CD14-positive monocyte (primary cell): ENCODE data around the gene RAET1G. TPM values are rescaled to one million over a fixed set of nuclear protein-coding genes. Genes with fewer than 3 reads are reported as not detected.

Source experiments
- DNase-seq, 3 donors: peaks; one replicate each; pipeline ENCODE4 v3.0.0-alpha.2; 2011 to 2022
- H2AFZ ChIP-seq: 2 replicates; pipeline ENCODE4 v1.6.0; 2012; ENCODE audit warnings: mild to moderate bottlenecking, low read depth, low read length, inconsistent platforms; ENCODE audit not compliant: insufficient read depth, poor library complexity, severe bottlenecking
- H3K27ac ChIP-seq, 2 donors: 1 replicate in 1 of 2; 2 replicates in 1 of 2; pipeline ENCODE4 v1.5.1; 2012 to 2013; ENCODE audit warnings: low read length in 2 of 2, control low read depth in 1 of 2, inconsistent platforms in 1 of 2, low read depth in 1 of 2, mild to moderate bottlenecking in 1 of 2
- H3K27me3 ChIP-seq, 2 donors: one replicate each; pipeline versions ENCODE4 v1.6.0 to v1.6.1; 2011 to 2013; ENCODE audit warnings: low read length in 2 of 2; ENCODE audit not compliant: control insufficient read depth in 2 of 2, insufficient read depth in 2 of 2
- H3K36me3 ChIP-seq, 2 donors: replicated peaks in 1 of 2; 1 replicate in 1 of 2; 2 replicates in 1 of 2; pipeline versions ENCODE4 v1.5.1 to v1.6.1; 2012 to 2013; ENCODE audit warnings: low read length in 2 of 2, control low read depth in 1 of 2, inconsistent platforms in 1 of 2, mild to moderate bottlenecking in 1 of 2; ENCODE audit not compliant: insufficient read depth in 2 of 2, control insufficient read depth in 1 of 2
- H3K4me1 ChIP-seq, 2 donors: 1 replicate in 1 of 2; 2 replicates in 1 of 2; pipeline versions ENCODE4 v1.5.1 to v1.6.1; 2012 to 2013; ENCODE audit warnings: low read length in 2 of 2, control low read depth in 1 of 2, inconsistent platforms in 1 of 2, mild to moderate bottlenecking in 1 of 2, moderate library complexity in 1 of 2; ENCODE audit not compliant: insufficient read depth in 2 of 2, control insufficient read depth in 1 of 2
- H3K4me2 ChIP-seq: replicated peaks from 2 replicates; pipeline ENCODE3; 2012; ENCODE audit warnings: low read length, moderate library complexity, mild to moderate bottlenecking; ENCODE audit not compliant: poor library complexity, severe bottlenecking; ENCODE audit errors: extremely low read depth
- H3K4me3 ChIP-seq, 3 experiments: fragments of 200-600 bp in 1 of 3; sonication (generic) in 1 of 3; replicated peaks in 1 of 3; 1 replicate in 2 of 3; 2 replicates in 1 of 3; pipeline ENCODE4 v1.5.1; 2011 to 2013; ENCODE audit warnings: low read length in 3 of 3, mild to moderate bottlenecking in 3 of 3, control low read depth in 2 of 3, low read depth in 2 of 3, inconsistent platforms in 1 of 3, moderate library complexity in 1 of 3
- H3K79me2 ChIP-seq: 2 replicates; pipeline ENCODE4 v1.6.0; 2012; ENCODE audit warnings: mild to moderate bottlenecking, control low read depth, inconsistent platforms, low read length, moderate library complexity; ENCODE audit not compliant: insufficient read depth
- H3K9ac ChIP-seq: 2 replicates; pipeline ENCODE4 v1.6.0; 2017; ENCODE audit warnings: low read length, mild to moderate bottlenecking; ENCODE audit not compliant: insufficient read depth, poor library complexity, severe bottlenecking
- H3K9me3 ChIP-seq, 2 donors: replicated peaks in 1 of 2; 1 replicate in 1 of 2; 2 replicates in 1 of 2; pipeline versions ENCODE4 v1.5.1 to v1.6.1; 2012 to 2013; ENCODE audit warnings: low read length in 2 of 2, control low read depth in 1 of 2; ENCODE audit not compliant: control insufficient read depth in 1 of 2, insufficient read depth in 1 of 2
- H4K20me1 ChIP-seq: 2 replicates; pipeline ENCODE4 v1.6.0; 2012; ENCODE audit warnings: mild to moderate bottlenecking, low read length, control low read depth, moderate library complexity; ENCODE audit not compliant: insufficient read depth
- H3K27ac Mint-ChIP-seq, 7 donors: one replicate each; pipeline ENCODE4 v1.8.0; 2020; ENCODE audit warnings: mild to moderate bottlenecking in 7 of 7, mixed read lengths in 7 of 7, moderate library complexity in 6 of 7, inconsistent platforms in 2 of 7
- H3K27me3 Mint-ChIP-seq, 3 donors: one replicate each; pipeline ENCODE4 v1.8.0; 2021 to 2022; ENCODE audit warnings: low read depth in 3 of 3, mild to moderate bottlenecking in 3 of 3, mixed read lengths in 3 of 3, moderate library complexity in 3 of 3, inconsistent platforms in 1 of 3
- H3K36me3 Mint-ChIP-seq, 2 donors: one replicate each; pipeline ENCODE4 v1.8.0; 2020; ENCODE audit warnings: mixed read lengths in 2 of 2, inconsistent platforms in 1 of 2, mild to moderate bottlenecking in 1 of 2
- H3K4me1 Mint-ChIP-seq: one replicate; pipeline ENCODE4 v1.8.0; 2020; ENCODE audit warnings: mild to moderate bottlenecking, mixed read lengths
- H3K4me3 Mint-ChIP-seq, 2 donors: one replicate each; pipeline ENCODE4 v1.8.0; 2020; ENCODE audit warnings: mild to moderate bottlenecking in 2 of 2, mixed read lengths in 2 of 2, moderate library complexity in 1 of 2
- H3K9me3 Mint-ChIP-seq, 7 donors: one replicate each; pipeline ENCODE4 v1.8.0; 2020 to 2022; ENCODE audit warnings: mixed read lengths in 7 of 7, mild to moderate bottlenecking in 6 of 7, moderate library complexity in 6 of 7, inconsistent platforms in 2 of 7
- WGBS: methylation state at CpG from one replicate; pipeline ENCODE4 v1.1.5; 2013; ENCODE audit warnings: missing lambda C conversion rate; ENCODE audit not compliant: insufficient coverage; 5-methylcytosine and 5-hydroxymethylcytosine counted together
- intact Hi-C, 2 donors: fragments of 100-400 bp; cut with micrococcal nuclease; formaldehyde crosslinking; loops; one replicate each; pipeline versions ENCODE4 v1.15.0 to v1.15.1; 2023
- polyA plus RNA-seq, 3 donors: library from polyadenylated mRNA; depleted of rRNA in 1 of 3; unstranded in 2 of 3; stranded (reverse) in 1 of 3; fragments of 300-500 nt in 2 of 3; fragments of >200 nt in 1 of 3; fragmentation: Illumina TruSeq in 2 of 3; gene quantifications; 1 replicate in 2 of 3; 2 replicates in 1 of 3; pipeline ENCODE4 v1.2.3, GENCODE V29; 2012 to 2021
- TF ChIP-seq, protein P1 (sequence below): fragments of 200-600 bp; IDR thresholded peaks from one replicate; pipeline ENCODE4 v1.8.0; 2022; ENCODE audit warnings: antibody characterized with exemption, mild to moderate bottlenecking

The RAET1G gene
- polyA plus RNA-seq, 3 donors, result not detected

DNA sequence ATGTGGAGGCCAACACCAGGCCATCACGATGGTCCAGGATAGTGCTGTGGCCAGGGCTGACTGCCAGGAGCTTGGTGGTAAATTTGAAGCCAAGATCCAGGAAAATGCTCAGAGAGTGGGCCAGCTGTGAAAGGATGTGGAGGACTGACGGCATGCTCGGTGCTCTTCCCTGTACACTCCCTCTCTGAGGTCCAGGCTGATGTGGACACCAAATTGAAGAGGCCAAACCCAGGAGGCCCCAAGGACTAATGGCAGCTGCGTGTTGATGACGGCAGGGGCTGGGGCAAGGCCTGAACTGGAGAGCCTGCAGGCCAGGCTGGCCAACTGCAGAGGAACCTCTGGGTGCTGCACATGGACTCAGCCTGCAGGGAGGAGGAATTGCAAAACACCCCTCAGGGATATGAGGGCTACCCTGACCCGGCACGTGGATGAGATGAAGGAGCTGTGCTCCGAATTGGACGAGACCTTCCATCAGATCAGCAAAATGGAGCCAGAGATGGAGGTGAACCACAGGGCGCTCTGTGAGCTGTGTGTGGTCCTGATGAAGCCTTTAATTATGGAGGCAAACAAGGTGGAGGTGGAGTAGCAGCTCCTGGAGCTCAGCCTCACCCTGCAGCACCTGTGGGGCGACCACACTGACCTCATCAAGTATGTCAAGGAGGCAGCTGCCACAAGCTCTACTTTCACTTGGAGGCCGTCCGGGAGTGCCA lies 18.1 kb downstream of the RAET1G start:
- Histone ChIP-seq H3K36me3 (no peaks in the 10 kb centered on the region), H3K79me2 (no peaks in the 10 kb centered on the region), H3K4me3 (no peak overlapping the region), H3K27ac (no peak overlapping the region), H4K20me1 (no peaks in the 10 kb centered on the region), H3K4me1 (no peaks in the 10 kb centered on the region), H3K27me3 (no peaks in the 10 kb centered on the region), H3K9ac (no peak overlapping the region), H2AFZ (no peak overlapping the region), H3K4me2 (no peak overlapping the region), H3K9me3 (peaks cover 9 to 10% of the 10 kb centered on the region in 2 donors)
- peaks cover 8 to 18% (median 13%) of the 10 kb centered on the region in 7 donors for H3K9me3 Mint-ChIP-seq
- TF ChIP-seq, protein P1, sequence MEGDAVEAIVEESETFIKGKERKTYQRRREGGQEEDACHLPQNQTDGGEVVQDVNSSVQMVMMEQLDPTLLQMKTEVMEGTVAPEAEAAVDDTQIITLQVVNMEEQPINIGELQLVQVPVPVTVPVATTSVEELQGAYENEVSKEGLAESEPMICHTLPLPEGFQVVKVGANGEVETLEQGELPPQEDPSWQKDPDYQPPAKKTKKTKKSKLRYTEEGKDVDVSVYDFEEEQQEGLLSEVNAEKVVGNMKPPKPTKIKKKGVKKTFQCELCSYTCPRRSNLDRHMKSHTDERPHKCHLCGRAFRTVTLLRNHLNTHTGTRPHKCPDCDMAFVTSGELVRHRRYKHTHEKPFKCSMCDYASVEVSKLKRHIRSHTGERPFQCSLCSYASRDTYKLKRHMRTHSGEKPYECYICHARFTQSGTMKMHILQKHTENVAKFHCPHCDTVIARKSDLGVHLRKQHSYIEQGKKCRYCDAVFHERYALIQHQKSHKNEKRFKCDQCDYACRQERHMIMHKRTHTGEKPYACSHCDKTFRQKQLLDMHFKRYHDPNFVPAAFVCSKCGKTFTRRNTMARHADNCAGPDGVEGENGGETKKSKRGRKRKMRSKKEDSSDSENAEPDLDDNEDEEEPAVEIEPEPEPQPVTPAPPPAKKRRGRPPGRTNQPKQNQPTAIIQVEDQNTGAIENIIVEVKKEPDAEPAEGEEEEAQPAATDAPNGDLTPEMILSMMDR, result no peak
- peaks cover 0 to 2% of the 10 kb centered on the region in 2 donors for H3K36me3 Mint-ChIP-seq
- H3K4me1 Mint-ChIP-seq, result no peaks in the 10 kb centered on the region
- intact Hi-C loops, result no loop called here
- H3K27ac Mint-ChIP-seq, result no peak overlapping the region
- DNase-seq, result no peak
- H3K27me3 Mint-ChIP-seq, result peaks cover 6 to 9% (median 7%) of the 10 kb centered on the region in 3 donors
- no peak overlapping the region for H3K4me3 Mint-ChIP-seq
- 90% methylated on average over 10 of the region's 13 CpGs for WGBS

- peaks cover 4 to 9% (median 6%) of the 10 kb centered on the region in 3 donors for H3K27me3 Mint-ChIP-seq
- Histone ChIP-seq H2AFZ (no peak overlapping the region), H4K20me1 (no peaks in the 10 kb centered on the region), H3K27ac (no peak overlapping the region), H3K9ac (no peak overlapping the region), H3K79me2 (no peaks in the 10 kb centered on the region), H3K36me3 (no peaks in the 10 kb centered on the region), H3K9me3 (peaks cover 8 to 9% of the 10 kb centered on the region in 2 donors), H3K4me3 (no peak overlapping the region), H3K4me2 (no peak overlapping the region), H3K4me1 (no peaks in the 10 kb centered on the region), H3K27me3 (no peaks in the 10 kb centered on the region)
- H3K36me3 Mint-ChIP-seq, result peaks cover 0 to 2% of the 10 kb centered on the region in 2 donors
- no peaks in the 10 kb centered on the region for H3K4me1 Mint-ChIP-seq
- H3K4me3 Mint-ChIP-seq, result no peak overlapping the region
- intact Hi-C loops, result no loop called here
- peaks cover 8 to 17% (median 12%) of the 10 kb centered on the region in 7 donors for H3K9me3 Mint-ChIP-seq
- TF ChIP-seq, protein P1, result no peak
- WGBS, result 84% methylated on average over 5 of the region's 5 CpGs
- no peak overlapping the region for H3K27ac Mint-ChIP-seq
- no peak for DNase-seq
These were observed 18.8 kb downstream of the RAET1G start for GRCh38 chr6:149903938-149904611.
